Liver (tissue), 9 donors: ENCODE measurements around the gene RTBDN. TPM values are rescaled to one million over a fixed set of nuclear protein-coding genes. Genes with fewer than 3 reads are reported as not detected.

ENCODE experiments used
- DNase-seq: peaks from one replicate; pipeline ENCODE4 v3.0.0-alpha.2; 2017; ENCODE audit warnings: low spot score
- H3K27ac ChIP-seq, 2 donors: one replicate each; pipeline ENCODE4 v1.7.0; 2013; ENCODE audit warnings: inconsistent platforms in 2 of 2, low read length in 2 of 2, control low read depth in 1 of 2, low read depth in 1 of 2, mild to moderate bottlenecking in 1 of 2
- H3K27me3 ChIP-seq, 4 donors: one replicate each; pipeline versions ENCODE4 v1.6.1 to v1.7.0; 2013; ENCODE audit warnings: low read length in 3 of 4, inconsistent platforms in 1 of 4, mild to moderate bottlenecking in 1 of 4, moderate library complexity in 1 of 4; ENCODE audit not compliant: control insufficient read depth in 4 of 4, insufficient read depth in 4 of 4
- H3K36me3 ChIP-seq, 4 donors: one replicate each; pipeline versions ENCODE4 v1.6.1 to v1.7.0; 2013; ENCODE audit warnings: low read length in 3 of 4, mild to moderate bottlenecking in 3 of 4, low read depth in 1 of 4, moderate library complexity in 1 of 4; ENCODE audit not compliant: control insufficient read depth in 4 of 4, insufficient read depth in 3 of 4
- H3K4me1 ChIP-seq, 4 donors: one replicate each; pipeline versions ENCODE4 v1.6.1 to v1.7.0; 2013; ENCODE audit warnings: low read length in 3 of 4, mild to moderate bottlenecking in 3 of 4, moderate library complexity in 1 of 4; ENCODE audit not compliant: control insufficient read depth in 4 of 4, insufficient read depth in 4 of 4
- H3K4me3 ChIP-seq, 3 donors: one replicate each; pipeline versions ENCODE4 v1.6.1 to v1.7.0; 2013; ENCODE audit warnings: low read length in 3 of 3, control low read depth in 1 of 3, low read depth in 1 of 3, mild to moderate bottlenecking in 1 of 3
- H3K9ac ChIP-seq, 2 donors: one replicate each; pipeline ENCODE4 v1.7.0; 2013; ENCODE audit warnings: low read length in 2 of 2, mild to moderate bottlenecking in 2 of 2, moderate library complexity in 2 of 2, control low read depth in 1 of 2, low read depth in 1 of 2
- H3K9me3 ChIP-seq, 4 donors: one replicate each; pipeline versions ENCODE4 v1.6.1 to v1.7.0; 2013; ENCODE audit warnings: low read length in 3 of 4; ENCODE audit not compliant: control insufficient read depth in 4 of 4
- EGR1 ChIP-seq, 2 donors: IDR thresholded peaks; 2 replicates each; pipeline ENCODE4 v1.6.1; 2016 to 2018; ENCODE audit warnings: antibody characterized with exemption in 2 of 2, low read depth in 2 of 2
- FOXA1 ChIP-seq: IDR thresholded peaks from 2 replicates; pipeline ENCODE4 v1.6.1; 2016; ENCODE audit warnings: antibody characterized with exemption
- FOXA2 ChIP-seq: IDR thresholded peaks from 2 replicates; pipeline ENCODE4 v1.6.1; 2016; ENCODE audit warnings: antibody characterized with exemption
- GABPA ChIP-seq, 2 donors: IDR thresholded peaks in 1 of 2; conservative IDR thresholded peaks in 1 of 2; 2 replicates each; pipeline ENCODE4 v1.6.1; 2016; ENCODE audit warnings: antibody characterized with exemption in 2 of 2, mild to moderate bottlenecking in 1 of 2, moderate library complexity in 1 of 2
- HNF4A ChIP-seq, 2 donors: conservative IDR thresholded peaks; 2 replicates each; pipeline ENCODE4 v1.6.1; 2016; ENCODE audit warnings: antibody characterized with exemption in 2 of 2, mild to moderate bottlenecking in 2 of 2
- HNF4G ChIP-seq: IDR thresholded peaks from 2 replicates; pipeline ENCODE4 v1.6.1; 2016; ENCODE audit warnings: antibody characterized with exemption
- JUND ChIP-seq, 2 donors: IDR thresholded peaks; 2 replicates each; pipeline ENCODE4 v1.6.1; 2016; ENCODE audit warnings: antibody characterized with exemption in 2 of 2
- NR2F2 ChIP-seq: IDR thresholded peaks from 2 replicates; pipeline ENCODE4 v1.6.1; 2016; ENCODE audit warnings: antibody characterized with exemption
- RAD21 ChIP-seq, 2 donors: IDR thresholded peaks; 2 replicates each; pipeline ENCODE4 v1.6.1; 2016; ENCODE audit warnings: antibody characterized with exemption in 2 of 2, mild to moderate bottlenecking in 2 of 2
- RXRA ChIP-seq, 2 donors: IDR thresholded peaks; 2 replicates each; pipeline ENCODE4 v1.6.1; 2017 to 2018; ENCODE audit warnings: antibody characterized with exemption in 2 of 2, mild to moderate bottlenecking in 1 of 2
- SP1 ChIP-seq: IDR thresholded peaks from 2 replicates; pipeline ENCODE4 v1.6.1; 2018; ENCODE audit warnings: antibody characterized with exemption, mild to moderate bottlenecking
- TAF1 ChIP-seq: conservative IDR thresholded peaks from 2 replicates; pipeline ENCODE4 v1.6.1; 2016; ENCODE audit warnings: antibody characterized with exemption, mild to moderate bottlenecking
- YY1 ChIP-seq: IDR thresholded peaks from 2 replicates; pipeline ENCODE4 v1.6.1; 2016; ENCODE audit warnings: antibody characterized with exemption, mild to moderate bottlenecking
- WGBS: extraction: QIAGEN DNeasy Blood & Tissue Kit; methylation state at CpG from one replicate; pipeline ENCODE4 v1.1.7; 2013; 5-methylcytosine and 5-hydroxymethylcytosine counted together
- polyA plus RNA-seq, 2 donors: library from polyadenylated mRNA; stranded (reverse) in 1 of 2; unstranded in 1 of 2; fragments of 200-250 nt in 1 of 2; fragments of >200 nt in 1 of 2; fragmentation: Nextera tagmentation in 1 of 2; extraction: Ambion mirVana in 1 of 2; gene quantifications; one replicate each; pipeline versions ENCODE4 v1.2.1 to v1.2.3, GENCODE V29; 2013 to 2015
- total RNA-seq, 2 donors: library from RNA; depleted of rRNA; stranded (reverse); fragments of >200 nt; gene quantifications; one replicate each; pipeline ENCODE4 v1.2.3, GENCODE V29; 2014
- TF ChIP-seq, protein P1 (sequence below): IDR thresholded peaks from 2 replicates; pipeline ENCODE4 v1.6.1; 2016; ENCODE audit warnings: antibody characterized with exemption
- TF ChIP-seq, protein P2 (sequence below): IDR thresholded peaks from 2 replicates; pipeline ENCODE4 v1.6.1; 2016; ENCODE audit warnings: antibody characterized with exemption, mild to moderate bottlenecking
- TF ChIP-seq, protein P3 (sequence below): IDR thresholded peaks from 2 replicates; pipeline ENCODE4 v1.6.1; 2016; ENCODE audit warnings: antibody characterized with exemption
- TF ChIP-seq, protein P4 (sequence below): IDR thresholded peaks from 2 replicates; pipeline ENCODE4 v1.6.1; 2016; ENCODE audit warnings: antibody characterized with exemption
- TF ChIP-seq, protein P5 (sequence below): fragments of 150-350 bp; IDR thresholded peaks from 2 replicates; pipeline ENCODE4 v1.5.1; 2017; ENCODE audit warnings: improper control_type of control experiment, low read depth, low read length; ENCODE audit not compliant: missing input control
- donor health status: healthy.
- donor health status: healthy.
- donor health status: healthy.
- donor health status: healthy.
- donor health status: healthy.

RTBDN gene
- total and polyA plus RNA-seq, 4 donors = not detected

DNA sequence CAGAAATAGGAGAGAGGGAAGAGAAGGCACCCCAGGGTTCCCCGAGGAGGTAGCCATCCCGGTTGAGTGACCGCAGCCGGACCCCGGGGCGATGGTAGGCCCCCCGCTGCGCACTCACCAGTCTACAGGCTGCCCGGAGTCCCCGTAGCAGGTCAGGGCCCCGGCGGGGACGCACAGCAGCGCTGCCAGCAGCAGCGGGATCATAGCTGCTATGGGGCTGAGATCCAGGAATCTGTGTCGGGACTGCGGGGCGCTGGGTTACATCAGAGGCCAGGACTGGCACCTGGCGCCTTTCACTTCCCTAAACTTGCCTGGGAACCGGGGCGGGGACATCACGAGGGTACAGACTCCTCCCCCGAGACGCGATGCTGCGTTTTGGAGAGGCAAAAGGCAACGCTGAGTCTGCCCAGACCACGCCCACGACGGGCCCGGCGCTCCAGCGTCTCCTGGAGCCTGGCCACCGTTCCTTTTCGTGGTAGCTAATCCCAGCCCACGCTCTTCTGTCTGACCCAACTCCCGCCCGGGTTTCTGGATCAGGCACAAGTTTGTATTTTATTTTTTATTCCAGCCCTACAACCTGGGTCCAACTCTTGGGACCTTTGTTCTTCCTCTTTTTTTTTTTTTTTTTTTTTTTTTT is 46.9 kb upstream of the RTBDN start, which contains the start of gene DNASE2:
Gene DNASE2, minus strand, starts transcription at position 278 of the 637 bp plus-strand sequence. Its CDS starts 74 bp downstream, at position 204.
- Histone ChIP-seq H3K9me3 (peaks cover 5 to 21% (median 12%) of the 10 kb centered on the region in 4 donors), H3K27me3 (peaks cover 0 to 6% (median 0%) of the 10 kb centered on the region in 4 donors), H3K4me1 (peaks cover 2 to 23% (median 9%) of the 10 kb centered on the region in 4 donors), H3K36me3 (peaks cover 0 to 5% (median 2%) of the 10 kb centered on the region in 4 donors), H3K9ac (peak within 1 kb of the TSS; percentile 69 to 75), H3K27ac (peak within 1 kb of the TSS; percentile 86 to 91), H3K4me3 (peak within 1 kb of the TSS; percentile 67 to 79 (median 73))
- under 1% methylated on average over 38 of the region's 38 CpGs for WGBS
- peak; percentile 88 for DNase-seq
- TF ChIP-seq FOXA1 (no peak), EGR1 (IDR thresholded peaks at IDR 0.05; ENCODE audit: low read depth in 2 of 2) (peak; percentile 54 to 84), FOXA2 (no peak), HNF4A (conservative IDR thresholded peaks at IDR 0.05) (peak in 1 of 2 donors; percentile 45), RXRA (IDR thresholded peaks at IDR 0.05) (peak in 1 of 2 donors; percentile 59), JUND (IDR thresholded peaks at IDR 0.05) (no peak), TAF1 (peak; percentile 66), HNF4G (no peak), YY1 (peak; percentile 74), NR2F2 (no peak), RAD21 (IDR thresholded peaks at IDR 0.05) (peak in 1 of 2 donors; percentile 28), GABPA (IDR thresholded peaks at IDR 0.05 in 1 of 2, conservative IDR thresholded peaks at IDR 0.05 in 1 of 2) (peak in 1 of 2 donors; percentile 47), SP1 (peak; percentile 83)
- TF ChIP-seq, protein P1, sequence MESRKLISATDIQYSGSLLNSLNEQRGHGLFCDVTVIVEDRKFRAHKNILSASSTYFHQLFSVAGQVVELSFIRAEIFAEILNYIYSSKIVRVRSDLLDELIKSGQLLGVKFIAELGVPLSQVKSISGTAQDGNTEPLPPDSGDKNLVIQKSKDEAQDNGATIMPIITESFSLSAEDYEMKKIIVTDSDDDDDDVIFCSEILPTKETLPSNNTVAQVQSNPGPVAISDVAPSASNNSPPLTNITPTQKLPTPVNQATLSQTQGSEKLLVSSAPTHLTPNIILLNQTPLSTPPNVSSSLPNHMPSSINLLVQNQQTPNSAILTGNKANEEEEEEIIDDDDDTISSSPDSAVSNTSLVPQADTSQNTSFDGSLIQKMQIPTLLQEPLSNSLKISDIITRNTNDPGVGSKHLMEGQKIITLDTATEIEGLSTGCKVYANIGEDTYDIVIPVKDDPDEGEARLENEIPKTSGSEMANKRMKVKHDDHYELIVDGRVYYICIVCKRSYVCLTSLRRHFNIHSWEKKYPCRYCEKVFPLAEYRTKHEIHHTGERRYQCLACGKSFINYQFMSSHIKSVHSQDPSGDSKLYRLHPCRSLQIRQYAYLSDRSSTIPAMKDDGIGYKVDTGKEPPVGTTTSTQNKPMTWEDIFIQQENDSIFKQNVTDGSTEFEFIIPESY = peak; percentile 39
- TF ChIP-seq, protein P2, sequence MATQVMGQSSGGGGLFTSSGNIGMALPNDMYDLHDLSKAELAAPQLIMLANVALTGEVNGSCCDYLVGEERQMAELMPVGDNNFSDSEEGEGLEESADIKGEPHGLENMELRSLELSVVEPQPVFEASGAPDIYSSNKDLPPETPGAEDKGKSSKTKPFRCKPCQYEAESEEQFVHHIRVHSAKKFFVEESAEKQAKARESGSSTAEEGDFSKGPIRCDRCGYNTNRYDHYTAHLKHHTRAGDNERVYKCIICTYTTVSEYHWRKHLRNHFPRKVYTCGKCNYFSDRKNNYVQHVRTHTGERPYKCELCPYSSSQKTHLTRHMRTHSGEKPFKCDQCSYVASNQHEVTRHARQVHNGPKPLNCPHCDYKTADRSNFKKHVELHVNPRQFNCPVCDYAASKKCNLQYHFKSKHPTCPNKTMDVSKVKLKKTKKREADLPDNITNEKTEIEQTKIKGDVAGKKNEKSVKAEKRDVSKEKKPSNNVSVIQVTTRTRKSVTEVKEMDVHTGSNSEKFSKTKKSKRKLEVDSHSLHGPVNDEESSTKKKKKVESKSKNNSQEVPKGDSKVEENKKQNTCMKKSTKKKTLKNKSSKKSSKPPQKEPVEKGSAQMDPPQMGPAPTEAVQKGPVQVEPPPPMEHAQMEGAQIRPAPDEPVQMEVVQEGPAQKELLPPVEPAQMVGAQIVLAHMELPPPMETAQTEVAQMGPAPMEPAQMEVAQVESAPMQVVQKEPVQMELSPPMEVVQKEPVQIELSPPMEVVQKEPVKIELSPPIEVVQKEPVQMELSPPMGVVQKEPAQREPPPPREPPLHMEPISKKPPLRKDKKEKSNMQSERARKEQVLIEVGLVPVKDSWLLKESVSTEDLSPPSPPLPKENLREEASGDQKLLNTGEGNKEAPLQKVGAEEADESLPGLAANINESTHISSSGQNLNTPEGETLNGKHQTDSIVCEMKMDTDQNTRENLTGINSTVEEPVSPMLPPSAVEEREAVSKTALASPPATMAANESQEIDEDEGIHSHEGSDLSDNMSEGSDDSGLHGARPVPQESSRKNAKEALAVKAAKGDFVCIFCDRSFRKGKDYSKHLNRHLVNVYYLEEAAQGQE = peak; percentile 62
- TF ChIP-seq, protein P3, sequence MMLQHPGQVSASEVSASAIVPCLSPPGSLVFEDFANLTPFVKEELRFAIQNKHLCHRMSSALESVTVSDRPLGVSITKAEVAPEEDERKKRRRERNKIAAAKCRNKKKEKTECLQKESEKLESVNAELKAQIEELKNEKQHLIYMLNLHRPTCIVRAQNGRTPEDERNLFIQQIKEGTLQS = peak; percentile 40
- TF ChIP-seq, protein P4, sequence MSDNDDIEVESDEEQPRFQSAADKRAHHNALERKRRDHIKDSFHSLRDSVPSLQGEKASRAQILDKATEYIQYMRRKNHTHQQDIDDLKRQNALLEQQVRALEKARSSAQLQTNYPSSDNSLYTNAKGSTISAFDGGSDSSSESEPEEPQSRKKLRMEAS = no peak
- TF ChIP-seq, protein P5, sequence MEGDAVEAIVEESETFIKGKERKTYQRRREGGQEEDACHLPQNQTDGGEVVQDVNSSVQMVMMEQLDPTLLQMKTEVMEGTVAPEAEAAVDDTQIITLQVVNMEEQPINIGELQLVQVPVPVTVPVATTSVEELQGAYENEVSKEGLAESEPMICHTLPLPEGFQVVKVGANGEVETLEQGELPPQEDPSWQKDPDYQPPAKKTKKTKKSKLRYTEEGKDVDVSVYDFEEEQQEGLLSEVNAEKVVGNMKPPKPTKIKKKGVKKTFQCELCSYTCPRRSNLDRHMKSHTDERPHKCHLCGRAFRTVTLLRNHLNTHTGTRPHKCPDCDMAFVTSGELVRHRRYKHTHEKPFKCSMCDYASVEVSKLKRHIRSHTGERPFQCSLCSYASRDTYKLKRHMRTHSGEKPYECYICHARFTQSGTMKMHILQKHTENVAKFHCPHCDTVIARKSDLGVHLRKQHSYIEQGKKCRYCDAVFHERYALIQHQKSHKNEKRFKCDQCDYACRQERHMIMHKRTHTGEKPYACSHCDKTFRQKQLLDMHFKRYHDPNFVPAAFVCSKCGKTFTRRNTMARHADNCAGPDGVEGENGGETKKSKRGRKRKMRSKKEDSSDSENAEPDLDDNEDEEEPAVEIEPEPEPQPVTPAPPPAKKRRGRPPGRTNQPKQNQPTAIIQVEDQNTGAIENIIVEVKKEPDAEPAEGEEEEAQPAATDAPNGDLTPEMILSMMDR = no peak
